GM12878 (cell line): ENCODE data around the gene SRXN1. TPM values are rescaled to one million over a fixed set of nuclear protein-coding genes. Genes with fewer than 3 reads are reported as not detected.

Experiments used
- ATAC-seq: fragments of 200-7000 bp; cut with Tn5 transposase; 3 replicates; pipeline ENCODE4 v1.9.1; 2020; ENCODE audit warnings: mild to moderate bottlenecking, moderate library complexity
- BruUV-seq: library from RNA; stranded (reverse); fragments of 400-500 nt; replicated peaks from 2 replicates; lab custom pipeline; 2021; lab: Mats Ljungman, UMichigan
- CTCF ChIA-PET: fragments of 300-600 bp; sonication (Branson Sonifier 250); formaldehyde crosslinking; extraction: SDS; loops from one replicate; lab custom pipeline; 2021; ENCODE audit warnings: inconsistent platforms; lab: Yijun Ruan, JAX
- POLR2A ChIA-PET: fragments of 350-600 bp; formaldehyde crosslinking; extraction: SDS; loops from one replicate; lab custom pipeline; 2021; ENCODE audit warnings: inconsistent platforms; lab: Charles Lee
- RAD21 ChIA-PET: fragments of 300-600 bp; sonication (Branson Sonifier 250); formaldehyde crosslinking; loops from one replicate; lab custom pipeline; 2023; ENCODE audit warnings: antibody characterized with exemption; ENCODE audit not compliant: unreplicated experiment; lab: Charles Lee
- SMC1A ChIA-PET: fragments of 300-600 bp; sonication (Branson Sonifier 250); formaldehyde crosslinking; loops from one replicate; lab custom pipeline; 2023; ENCODE audit not compliant: unreplicated experiment, uncharacterized antibody; lab: Charles Lee
- DNase-seq: peaks from one replicate; pipeline ENCODE4 v3.0.0-alpha.2; 2011; ENCODE audit warnings: low read depth, low spot score
- FAIRE-seq: peaks from 3 replicates; lab custom pipeline; 2011; peaks lifted over from hg19 to GRCh38; lab: Jason Lieb, UNC
- H2AFZ ChIP-seq: 2 replicates; pipeline ENCODE4 v1.6.0; 2011; ENCODE audit warnings: low read depth, low read length, control low read depth; ENCODE audit not compliant: control insufficient read depth
- H3K27ac ChIP-seq: 2 replicates; pipeline ENCODE4 v1.5.1; 2011; ENCODE audit warnings: control low read depth; ENCODE audit not compliant: control insufficient read depth, insufficient read depth
- H3K27me3 ChIP-seq, 2 experiments: replicated peaks in 1 of 2; 2 replicates each; pipeline versions ENCODE4 v1.6.0 to v1.6.1; 2011; ENCODE audit warnings: low read length in 1 of 2; ENCODE audit not compliant: control insufficient read depth in 2 of 2, insufficient read depth in 2 of 2
- H3K36me3 ChIP-seq, 2 experiments: 2 replicates each; pipeline ENCODE4 v1.5.1; 2011; ENCODE audit warnings: low read length in 1 of 2; ENCODE audit not compliant: control insufficient read depth in 2 of 2, insufficient read depth in 2 of 2
- H3K4me1 ChIP-seq: 2 replicates; pipeline ENCODE4 v1.6.1; 2011; ENCODE audit warnings: mild to moderate bottlenecking, low read length, moderate library complexity, mixed read lengths; ENCODE audit not compliant: control insufficient read depth, insufficient read depth
- H3K4me2 ChIP-seq: 2 replicates; pipeline ENCODE4 v1.6.0; 2011; ENCODE audit warnings: control low read depth; ENCODE audit not compliant: control insufficient read depth, insufficient read depth
- H3K4me3 ChIP-seq: fragments of 200-600 bp; sonication (generic); 2 replicates; pipeline ENCODE4 v1.5.1; 2016
- H3K79me2 ChIP-seq: 2 replicates; pipeline ENCODE4 v1.6.0; 2011; ENCODE audit warnings: low read length; ENCODE audit not compliant: control insufficient read depth, insufficient read depth
- H3K9ac ChIP-seq: 2 replicates; pipeline ENCODE4 v1.8.0; 2011; ENCODE audit warnings: low read length, control low read depth, mixed read lengths; ENCODE audit not compliant: control insufficient read depth, insufficient read depth
- H3K9me3 ChIP-seq: replicated peaks from 3 replicates; pipeline ENCODE4 v1.5.1; 2011; ENCODE audit warnings: mild to moderate bottlenecking, low read length; ENCODE audit not compliant: control insufficient read depth, insufficient read depth
- H4K20me1 ChIP-seq: 2 replicates; pipeline ENCODE4 v1.6.0; 2011; ENCODE audit not compliant: control insufficient read depth, insufficient read depth
- CHD1 ChIP-seq: IDR thresholded peaks from 2 replicates; pipeline ENCODE4 v1.6.1; 2012; ENCODE audit warnings: low read depth, low read length, improper control_type of control experiment
- CHD2 ChIP-seq: IDR thresholded peaks from 2 replicates; pipeline ENCODE4 v1.6.1; 2011; ENCODE audit warnings: low read depth, low read length, improper control_type of control experiment, borderline replicate concordance
- ESRRA ChIP-seq: IDR thresholded peaks from 2 replicates; pipeline ENCODE4 v1.6.1; 2012; ENCODE audit warnings: mild to moderate bottlenecking, low read length, improper control_type of control experiment
- EZH2 ChIP-seq: IDR thresholded peaks from 2 replicates; pipeline ENCODE4 v1.6.1; 2012; ENCODE audit warnings: low read depth, mild to moderate bottlenecking, control low read depth, inconsistent platforms, low read length, borderline replicate concordance; ENCODE audit not compliant: control insufficient read depth
- KLF5 ChIP-seq: fragments of 450-650 bp; IDR thresholded peaks from 2 replicates; pipeline ENCODE4 v1.6.1; 2014; ENCODE audit warnings: mild to moderate bottlenecking; ENCODE audit not compliant: partially characterized antibody
- LARP7 ChIP-seq: fragments of 450-650 bp; IDR thresholded peaks from 2 replicates; pipeline ENCODE4 v1.6.1; 2017; ENCODE audit warnings: mild to moderate bottlenecking
- NRF1 ChIP-seq: conservative IDR thresholded peaks from 2 replicates; pipeline ENCODE4 v1.6.1; 2011; ENCODE audit warnings: mild to moderate bottlenecking, low read depth, low read length, improper control_type of control experiment
- PML ChIP-seq: IDR thresholded peaks from 2 replicates; pipeline ENCODE4 v1.6.1; 2012; ENCODE audit warnings: low read length, inconsistent platforms
- RELB ChIP-seq: fragments of 450-650 bp; IDR thresholded peaks from 2 replicates; pipeline ENCODE4 v1.6.1; 2017; ENCODE audit warnings: low read depth, mild to moderate bottlenecking, moderate library complexity
- RFX5 ChIP-seq: IDR thresholded peaks from 2 replicates; pipeline ENCODE4 v1.6.1; 2011; ENCODE audit warnings: low read depth, low read length, improper control_type of control experiment
- SUPT20H ChIP-seq: IDR thresholded peaks from 2 replicates; pipeline ENCODE4 v1.6.1; 2011; ENCODE audit warnings: low read depth, mild to moderate bottlenecking, low read length, moderate library complexity, borderline replicate concordance; ENCODE audit not compliant: control insufficient read depth
- TCF7 ChIP-seq: IDR thresholded peaks from 2 replicates; pipeline ENCODE4 v1.6.1; 2014; ENCODE audit warnings: antibody characterized with exemption, borderline replicate concordance
- USF2 ChIP-seq: IDR thresholded peaks from 2 replicates; pipeline ENCODE4 v1.6.1; 2011; ENCODE audit warnings: low read depth, low read length, improper control_type of control experiment, borderline replicate concordance
- ZNF24 ChIP-seq: fragments of 450-650 bp; IDR thresholded peaks from 2 replicates; pipeline ENCODE4 v1.6.1; 2017; ENCODE audit warnings: antibody characterized with exemption, mild to moderate bottlenecking
- WGBS: methylation state at CpG from one replicate; pipeline ENCODE4 v1.1.6; 2016; ENCODE audit warnings: low lambda C conversion rate; ENCODE audit not compliant: insufficient replicate concordance, insufficient coverage; ENCODE audit errors: missing lambda C conversion rate; 5-methylcytosine and 5-hydroxymethylcytosine counted together
- in situ Hi-C: fragments of 300-500 bp; cut with MboI; formaldehyde crosslinking; loops from 9 replicates; pipeline ENCODE4 v1.14.3; 2018; ENCODE audit warnings: mixed read lengths
- intact Hi-C: fragments of 100-400 bp; cut with micrococcal nuclease; formaldehyde crosslinking; loops from one replicate; pipeline ENCODE4 v1.14.2; 2022; ENCODE audit not compliant: unreplicated experiment
- polyA plus RNA-seq, 11 experiments: library from polyadenylated mRNA; depleted of rRNA in 4 of 11; unstranded in 6 of 11; stranded (reverse) in 5 of 11; fragments of >200 nt; fragmentation: Nextera tagmentation in 4 of 11; fragmentation: Illumina TruSeq in 1 of 11; extraction: Ambion mirVana in 4 of 11; extraction: Trizol in 1 of 11; gene quantifications; 1 replicate in 1 of 11; 2 replicates in 10 of 11; pipeline versions ENCODE4 v1.2.1 to v1.2.3, GENCODE V29; 2011 to 2016; ENCODE audit warnings: inconsistent platforms in 2 of 11, missing spikeins in 2 of 11, low read depth in 1 of 11
- total RNA-seq, 4 experiments: library from RNA; depleted of rRNA in 3 of 4; stranded (reverse); fragments of >200 nt in 3 of 4; fragmentation: Illumina TruSeq in 1 of 4; extraction: Trizol in 1 of 4; gene quantifications; 2 replicates each; pipeline versions ENCODE4 v1.2.1 to v1.2.3, GENCODE V29; 2013 to 2021

Gene SRXN1
- total and polyA plus RNA-seq, 10 of the 15 experiments (the other 5 are each of a cell fraction or from before 2014, with no cell fraction given): 4.1 to 20.5 (median 15.6) TPM

GRCh38 chr20:617934-618690, 34.9 kb downstream of the SRXN1 start (continued):
- TF ChIP-seq USF2: no peak
- TF ChIP-seq TCF7: no peak
- no peak for TF ChIP-seq PML
- no peak for TF ChIP-seq CHD1
- TF ChIP-seq KLF5: no peak
- TF ChIP-seq RELB: no peak
- no peak for TF ChIP-seq LARP7
- no peak for TF ChIP-seq SUPT20H

- Histone ChIP-seq H3K4me3 (no peak overlapping the region), H3K9ac (no peak overlapping the region), H2AFZ (no peak overlapping the region), H3K79me2 (no peaks in the 10 kb centered on the region), H3K27me3 (peaks cover 11 to 24% of the 10 kb centered on the region in 2 experiments), H3K4me1 (peaks cover 6% of the 10 kb centered on the region; the same call in 1 of the 2 replicates), H3K36me3 (no peaks in the 10 kb centered on the region), H4K20me1 (no peaks in the 10 kb centered on the region), H3K9me3 (peaks cover 4% of the 10 kb centered on the region), H3K4me2 (no peak overlapping the region; the same call in 1 of the 2 replicates), H3K27ac (no peak overlapping the region)
- DNase-seq (no peak), FAIRE-seq (peak; percentile 76), ATAC-seq (peak; percentile 27; the same call in 1 of the 3 replicates)
- TF ChIP-seq PML: no peak
- TF ChIP-seq SUPT20H: no peak
- TF ChIP-seq ESRRA: no peak
- no peak for TF ChIP-seq RFX5
- peak; percentile 57; the same call in 1 of the 2 replicates for TF ChIP-seq ZNF24
- no peak for TF ChIP-seq NRF1
- no peak for TF ChIP-seq CHD2
- no peak for TF ChIP-seq EZH2
- ChIA-PET POLR2A (no interaction called here), RAD21 (no interaction called here), CTCF (interaction anchor here (0.6 kb wide), 1 partner anchor 889 kb away, joined by 3 read pairs; no protein-coding TSS in a partner anchor), SMC1A (interaction anchor here (1.0 to 1.1 kb wide), 2 partner anchors 26 to 53 kb away, joined by 3 read pairs; no protein-coding TSS in a partner anchor)
- in situ Hi-C loops: no loop called here
- WGBS: 50% methylated on average over 4 of the region's 4 CpGs
- intact Hi-C loops: no loop called here
- BruUV-seq: no TSS peak
Measured at GRCh38 chr20:615514-615913, 37.5 kb downstream of the SRXN1 start.
